ENCODE measurements around the gene GTF2A1. TPM values are rescaled to one million over a fixed set of nuclear protein-coding genes. Genes with fewer than 3 reads are reported as not detected.

The GTF2A1 gene
- total RNA-seq, 1 donor from 2014 or later: 63.1 TPM

DNA sequence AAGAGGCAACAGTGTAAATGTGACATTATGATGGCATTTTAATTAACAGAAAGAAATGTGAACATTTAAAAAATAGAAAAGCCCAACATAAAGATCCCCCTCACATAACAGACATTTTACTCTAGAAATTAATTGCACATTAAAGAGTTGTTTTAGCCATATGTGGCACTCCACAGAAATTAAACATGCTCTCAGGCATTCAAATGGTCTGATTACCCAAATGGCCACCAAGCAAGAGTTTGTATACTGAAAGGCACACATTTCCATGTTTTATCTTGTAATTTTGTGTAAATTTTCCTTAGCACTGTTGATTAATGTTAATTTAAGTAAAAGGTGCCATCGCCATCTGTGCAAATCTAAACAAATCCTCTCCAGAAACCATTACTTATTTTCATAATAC lies 43.5 kb downstream of the GTF2A1 start:
- Histone ChIP-seq H3K4me3 (no peak overlapping the region), H4K20me1 (ENCODE audit: low read depth) (no peaks in the 10 kb centered on the region), H2AFZ (replicated peaks) (no peak overlapping the region), H3K4me2 (no peak overlapping the region), H3K4me1 (no peaks in the 10 kb centered on the region), H3K79me2 (ENCODE audit: low read depth) (no peaks in the 10 kb centered on the region), H3K9me3 (ENCODE audit: low read depth) (no peaks in the 10 kb centered on the region), H3F3A (ENCODE audit: low read depth) (peaks cover 5% of the 10 kb centered on the region), H3K36me3 (peaks cover 7% of the 10 kb centered on the region), H3K27me3 (no peaks in the 10 kb centered on the region), H3K9ac (no peak overlapping the region), H3K27ac (no peak overlapping the region)
- H3K27ac Mint-ChIP-seq: no peak overlapping the region
- H3K36me3 Mint-ChIP-seq: peaks cover 14% of the 10 kb centered on the region
- H3K4me1 Mint-ChIP-seq: no peaks in the 10 kb centered on the region
- peaks cover 2% of the 10 kb centered on the region for H3K27me3 Mint-ChIP-seq (ENCODE audit: insufficient read depth, low read depth)
- no peak overlapping the region for H3K4me3 Mint-ChIP-seq
- TF ChIP-seq, protein P1, sequence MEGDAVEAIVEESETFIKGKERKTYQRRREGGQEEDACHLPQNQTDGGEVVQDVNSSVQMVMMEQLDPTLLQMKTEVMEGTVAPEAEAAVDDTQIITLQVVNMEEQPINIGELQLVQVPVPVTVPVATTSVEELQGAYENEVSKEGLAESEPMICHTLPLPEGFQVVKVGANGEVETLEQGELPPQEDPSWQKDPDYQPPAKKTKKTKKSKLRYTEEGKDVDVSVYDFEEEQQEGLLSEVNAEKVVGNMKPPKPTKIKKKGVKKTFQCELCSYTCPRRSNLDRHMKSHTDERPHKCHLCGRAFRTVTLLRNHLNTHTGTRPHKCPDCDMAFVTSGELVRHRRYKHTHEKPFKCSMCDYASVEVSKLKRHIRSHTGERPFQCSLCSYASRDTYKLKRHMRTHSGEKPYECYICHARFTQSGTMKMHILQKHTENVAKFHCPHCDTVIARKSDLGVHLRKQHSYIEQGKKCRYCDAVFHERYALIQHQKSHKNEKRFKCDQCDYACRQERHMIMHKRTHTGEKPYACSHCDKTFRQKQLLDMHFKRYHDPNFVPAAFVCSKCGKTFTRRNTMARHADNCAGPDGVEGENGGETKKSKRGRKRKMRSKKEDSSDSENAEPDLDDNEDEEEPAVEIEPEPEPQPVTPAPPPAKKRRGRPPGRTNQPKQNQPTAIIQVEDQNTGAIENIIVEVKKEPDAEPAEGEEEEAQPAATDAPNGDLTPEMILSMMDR (IDR thresholded peaks at IDR 0.05): no peak
- no peak for TF ChIP-seq EZH2phosphoT487 (IDR thresholded peaks at IDR 0.05)
- TF ChIP-seq EZH2 (IDR thresholded peaks at IDR 0.05): no peak
- DNase-seq (ENCODE audit: low spot score): no peak
- no peaks in the 10 kb centered on the region for H3K9me3 Mint-ChIP-seq

DNA sequence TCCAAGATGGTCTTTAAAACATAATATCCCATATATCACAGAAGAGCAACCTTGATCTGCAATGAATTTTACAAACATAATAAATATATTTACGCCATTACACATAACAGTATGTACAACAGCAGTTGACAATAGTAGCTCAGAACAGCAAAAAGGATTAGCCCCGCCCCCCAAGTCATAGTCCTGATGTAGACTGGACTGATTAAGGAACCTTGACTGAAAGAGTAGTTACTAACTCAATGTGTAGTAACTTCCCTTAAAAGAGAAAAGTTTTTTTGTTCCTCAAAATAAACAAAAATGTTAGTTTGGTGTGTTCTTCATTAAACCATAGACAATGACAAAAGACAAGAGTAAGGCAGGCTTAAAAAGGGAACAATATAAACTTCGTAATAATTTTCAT lies 44.5 kb downstream of the GTF2A1 start:
- no peaks in the 10 kb centered on the region for H3K4me1 Mint-ChIP-seq
- Histone ChIP-seq H2AFZ (replicated peaks) (no peak overlapping the region), H3K27ac (no peak overlapping the region), H3K4me3 (no peak overlapping the region), H3F3A (ENCODE audit: low read depth) (peaks cover 5% of the 10 kb centered on the region), H3K27me3 (no peaks in the 10 kb centered on the region), H3K4me2 (no peak overlapping the region), H3K4me1 (no peaks in the 10 kb centered on the region), H3K9ac (no peak overlapping the region), H4K20me1 (ENCODE audit: low read depth) (no peaks in the 10 kb centered on the region), H3K9me3 (ENCODE audit: low read depth) (no peaks in the 10 kb centered on the region), H3K79me2 (ENCODE audit: low read depth) (no peaks in the 10 kb centered on the region), H3K36me3 (peaks cover 7% of the 10 kb centered on the region)
- peaks cover 2% of the 10 kb centered on the region for H3K27me3 Mint-ChIP-seq (ENCODE audit: insufficient read depth, low read depth)
- no peak for TF ChIP-seq EZH2 (IDR thresholded peaks at IDR 0.05)
- TF ChIP-seq, protein P1 (IDR thresholded peaks at IDR 0.05): no peak
- TF ChIP-seq EZH2phosphoT487 (IDR thresholded peaks at IDR 0.05): no peak
- no peak overlapping the region for H3K27ac Mint-ChIP-seq
- H3K4me3 Mint-ChIP-seq: no peak overlapping the region
- no peaks in the 10 kb centered on the region for H3K9me3 Mint-ChIP-seq
- peaks cover 9% of the 10 kb centered on the region for H3K36me3 Mint-ChIP-seq
- DNase-seq (ENCODE audit: low spot score): no peak

DNA sequence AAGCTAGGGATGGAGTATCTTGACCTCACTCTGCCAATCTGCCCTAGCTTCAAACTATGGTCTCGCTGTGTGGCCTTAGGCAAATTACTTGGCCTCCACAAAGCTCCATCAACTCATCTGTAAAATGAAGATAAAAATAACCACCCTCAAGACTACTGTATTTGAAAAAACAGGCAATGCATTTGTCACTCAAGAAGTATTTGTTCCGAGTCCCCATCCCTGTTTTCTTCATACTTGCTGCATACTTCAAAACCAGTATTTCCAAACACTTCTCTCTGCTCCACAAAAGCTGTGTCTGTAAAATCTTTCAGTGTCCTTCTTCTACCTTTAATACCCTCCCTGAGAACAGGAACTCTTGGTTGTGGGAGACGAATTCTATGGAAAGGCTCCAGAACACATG lies 47.9 kb downstream of the GTF2A1 start:
- H3K4me3 Mint-ChIP-seq: no peak overlapping the region
- no peak overlapping the region for H3K4me3 ChIP-seq
- no peak overlapping the region for H3K4me2 ChIP-seq
- no peaks in the 10 kb centered on the region for H3K9me3 ChIP-seq (ENCODE audit: low read depth)
- H3K36me3 ChIP-seq: no peaks in the 10 kb centered on the region
- H3K27me3 Mint-ChIP-seq (ENCODE audit: insufficient read depth, low read depth): peaks cover 2% of the 10 kb centered on the region
- H4K20me1 ChIP-seq (ENCODE audit: low read depth): no peaks in the 10 kb centered on the region
- H3K27ac ChIP-seq: no peak overlapping the region
- no peak overlapping the region for H3K27ac Mint-ChIP-seq
- no peaks in the 10 kb centered on the region for H3K79me2 ChIP-seq (ENCODE audit: low read depth)
- H3K27me3 ChIP-seq: no peaks in the 10 kb centered on the region
- TF ChIP-seq, protein P1 (IDR thresholded peaks at IDR 0.05): no peak
- TF ChIP-seq EZH2phosphoT487 (IDR thresholded peaks at IDR 0.05) (no peak), EZH2 (IDR thresholded peaks at IDR 0.05) (no peak)
- H3F3A ChIP-seq (ENCODE audit: low read depth): peaks cover 9% of the 10 kb centered on the region
- peaks cover 4% of the 10 kb centered on the region for H3K4me1 ChIP-seq
- H3K9ac ChIP-seq: no peak overlapping the region
- peaks cover 9% of the 10 kb centered on the region for H3K4me1 Mint-ChIP-seq
- H3K9me3 Mint-ChIP-seq: no peaks in the 10 kb centered on the region
- H3K36me3 Mint-ChIP-seq: peaks cover 3% of the 10 kb centered on the region
- DNase-seq (ENCODE audit: low spot score): no peak
- no peak overlapping the region for H2AFZ ChIP-seq (replicated peaks)

Data from neural progenitor cell (in vitro differentiated cells).